HG03097 (cell line): Measurements from ENCODE around the gene DAPP1.
"Not testable (repeated sequence)": the region's sequence is repeated elsewhere in the genome, so short reads cannot be mapped to it uniquely, and the experiment has no call there.

Experiments
- ATAC-seq: cut with Tn5 transposase; IDR thresholded peaks from one replicate; pipeline ENCODE4 v1.9.1; 2021; ENCODE audit not compliant: unreplicated experiment, low FRiP score

Gene DAPP1

GRCh38 chr4:99822734-99823133 is 6.1 kb downstream of the DAPP1 start:
- ATAC-seq, result no peak

GRCh38 chr4:99824070-99824599 is 7.5 kb downstream of the DAPP1 start:
- ATAC-seq, result no peak

GRCh38 chr4:99825272-99825671 is 8.6 kb downstream of the DAPP1 start:
- no peak for ATAC-seq

- no peak for ATAC-seq
Measured at GRCh38 chr4:99826016-99826415, 9.4 kb downstream of the DAPP1 start.

- no peak for ATAC-seq
Measured at GRCh38 chr4:99827454-99827853, 10.8 kb downstream of the DAPP1 start.

- ATAC-seq, result no peak
Measured at GRCh38 chr4:99827857-99828256, 11.2 kb downstream of the DAPP1 start.

GRCh38 chr4:99828477-99828876 is 11.8 kb downstream of the DAPP1 start:
- ATAC-seq, result no peak

- ATAC-seq, result not testable (repeated sequence)
Measured at GRCh38 chr4:99830051-99830450, 13.4 kb downstream of the DAPP1 start.

GRCh38 chr4:99832321-99832720 is 15.7 kb downstream of the DAPP1 start:
- ATAC-seq, result no peak

GRCh38 chr4:99832758-99833157 is 16.1 kb downstream of the DAPP1 start:
- ATAC-seq, result no peak

- no peak for ATAC-seq
Measured at GRCh38 chr4:99833756-99834155, 17.1 kb downstream of the DAPP1 start.

GRCh38 chr4:99834569-99834968 is 17.9 kb downstream of the DAPP1 start:
- no peak for ATAC-seq

GRCh38 chr4:99835942-99836341 is 19.3 kb downstream of the DAPP1 start:
- ATAC-seq, result no peak

- no peak for ATAC-seq
Measured at GRCh38 chr4:99838927-99839326, 22.3 kb downstream of the DAPP1 start.

- no peak for ATAC-seq
Measured at GRCh38 chr4:99841129-99841528, 24.5 kb downstream of the DAPP1 start.

- ATAC-seq, result no peak
Measured at GRCh38 chr4:99843413-99843812, 26.8 kb downstream of the DAPP1 start.

GRCh38 chr4:99844048-99844447 is 27.4 kb downstream of the DAPP1 start:
- no peak for ATAC-seq

- no peak for ATAC-seq
Measured at GRCh38 chr4:99845179-99845578, 28.6 kb downstream of the DAPP1 start.

- ATAC-seq, result no peak
Measured at GRCh38 chr4:99845708-99846469, 29.3 kb downstream of the DAPP1 start.

GRCh38 chr4:99846891-99847290 is 30.3 kb downstream of the DAPP1 start:
- ATAC-seq, result no peak

GRCh38 chr4:99847362-99847976 is 30.8 kb downstream of the DAPP1 start:
- ATAC-seq, result peak; percentile 70

- peak; percentile 39 for ATAC-seq
Measured at GRCh38 chr4:99848591-99849001, 32.0 kb downstream of the DAPP1 start.
